ENCODE data around the gene PYGB.

PYGB gene

DNA sequence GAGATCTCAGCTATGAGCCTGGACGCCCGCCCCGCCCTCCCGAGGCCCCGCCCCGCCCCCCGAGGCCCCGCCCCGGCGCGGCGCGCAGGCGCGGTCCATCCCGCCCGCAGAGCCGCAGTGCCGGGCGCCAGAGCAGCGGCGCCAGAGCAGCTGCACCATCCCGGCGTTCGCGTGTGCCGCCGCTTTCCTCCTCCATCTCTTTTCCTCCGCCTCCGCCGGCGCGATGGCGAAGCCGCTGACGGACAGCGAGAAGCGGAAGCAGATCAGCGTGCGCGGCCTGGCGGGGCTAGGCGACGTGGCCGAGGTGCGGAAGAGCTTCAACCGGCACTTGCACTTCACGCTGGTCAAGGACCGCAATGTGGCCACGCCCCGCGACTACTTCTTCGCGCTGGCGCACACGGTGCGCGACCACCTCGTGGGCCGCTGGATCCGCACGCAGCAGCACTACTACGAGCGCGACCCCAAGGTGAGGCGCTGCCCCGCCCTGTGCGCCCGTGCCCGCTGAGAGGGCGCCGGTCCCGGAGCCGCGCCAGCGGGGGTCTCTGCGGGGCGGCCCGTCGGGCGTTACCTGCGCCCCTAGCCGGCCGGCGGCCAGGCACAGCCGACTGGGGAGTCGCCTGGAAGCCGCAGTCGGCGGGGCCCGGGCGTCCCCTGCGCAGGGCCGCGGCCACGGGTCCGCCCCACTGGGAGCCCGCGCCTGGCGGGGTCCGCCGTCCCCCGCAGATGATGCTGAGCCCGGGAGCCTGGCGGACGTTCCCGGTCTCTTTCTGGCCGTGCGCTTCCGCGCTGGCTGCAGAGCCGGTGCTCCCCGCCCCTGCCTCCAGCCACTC is at the start of gene PYGB:
TSS of gene PYGB (plus strand) at position 130 of the 830 bp plus-strand sequence. CDS start at position 224, 94 bp downstream.
- DNase-seq (ENCODE audit: low spot score): peak; percentile 99

DNA sequence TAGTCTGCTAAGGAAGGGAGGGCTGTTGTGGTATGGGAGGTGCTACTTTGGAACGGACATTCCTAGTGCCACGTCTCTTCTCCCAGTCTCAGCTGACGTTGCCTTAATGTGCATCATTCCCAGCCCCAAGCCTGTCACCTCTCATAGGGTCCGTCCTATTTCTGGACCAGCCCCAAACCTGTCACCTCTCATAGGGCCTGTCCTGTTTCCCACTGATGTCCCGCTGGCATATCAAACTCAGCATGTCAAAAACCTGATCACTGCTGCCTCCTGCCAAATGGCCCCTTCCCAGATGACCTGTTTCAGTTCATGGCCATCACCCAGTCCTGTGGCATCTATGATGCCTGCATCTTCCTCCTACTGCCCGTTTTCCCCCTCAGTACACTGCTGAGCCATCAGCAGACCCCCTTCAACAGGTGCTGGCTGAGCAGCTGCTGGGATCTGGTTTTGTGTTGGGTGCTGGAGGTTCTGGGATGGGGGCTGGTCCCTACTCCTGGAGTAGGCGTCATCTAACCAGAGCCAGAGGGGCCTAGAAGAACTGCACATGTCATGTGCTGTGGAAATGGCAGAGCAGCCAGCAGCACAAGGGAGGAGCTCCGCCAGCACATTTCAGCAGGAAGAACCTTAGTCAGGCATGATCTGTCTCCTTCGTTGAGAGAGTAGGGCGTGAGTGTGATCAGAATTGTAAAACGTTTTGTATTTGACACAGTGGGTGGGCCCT is 49.1 kb upstream of the PYGB start:
- no peak for DNase-seq (ENCODE audit: low spot score)

DNA sequence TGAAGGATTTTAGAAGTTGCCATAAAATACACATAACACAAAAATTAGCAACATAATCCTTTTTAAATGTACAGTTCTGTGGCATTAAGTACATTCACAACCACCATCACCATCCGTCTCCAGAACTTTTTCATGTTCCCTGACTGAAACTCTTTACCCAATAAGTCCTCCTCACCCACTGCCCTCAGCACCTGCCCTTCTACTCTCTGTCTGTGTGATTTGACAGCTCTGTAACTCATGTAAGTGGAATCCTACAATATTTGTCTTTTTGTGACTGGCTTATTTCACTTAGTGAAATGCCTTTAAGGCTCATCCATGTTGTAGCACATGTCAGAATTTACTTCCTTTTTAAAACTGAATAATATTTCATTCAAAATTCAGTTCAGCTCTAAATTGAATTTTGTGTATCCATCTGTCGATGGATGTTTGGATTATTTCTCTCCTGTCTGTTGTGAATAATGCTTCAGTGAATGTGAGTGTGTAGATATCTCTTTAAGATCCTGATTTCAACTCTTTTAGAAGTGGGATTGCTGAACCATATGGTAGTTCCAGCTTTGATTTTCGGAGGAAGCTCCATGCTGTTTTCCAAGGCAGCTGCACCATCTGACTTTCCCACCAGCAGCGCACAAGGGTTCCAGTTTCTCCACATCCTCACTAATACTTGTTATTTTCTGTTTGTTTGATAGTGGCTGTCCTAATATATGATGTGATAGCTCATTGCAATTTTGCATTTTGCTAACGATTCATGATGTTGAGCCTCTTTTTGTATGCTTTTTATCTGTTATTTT is 48.2 kb upstream of the PYGB start:
- no peak for DNase-seq (ENCODE audit: low spot score)

DNA sequence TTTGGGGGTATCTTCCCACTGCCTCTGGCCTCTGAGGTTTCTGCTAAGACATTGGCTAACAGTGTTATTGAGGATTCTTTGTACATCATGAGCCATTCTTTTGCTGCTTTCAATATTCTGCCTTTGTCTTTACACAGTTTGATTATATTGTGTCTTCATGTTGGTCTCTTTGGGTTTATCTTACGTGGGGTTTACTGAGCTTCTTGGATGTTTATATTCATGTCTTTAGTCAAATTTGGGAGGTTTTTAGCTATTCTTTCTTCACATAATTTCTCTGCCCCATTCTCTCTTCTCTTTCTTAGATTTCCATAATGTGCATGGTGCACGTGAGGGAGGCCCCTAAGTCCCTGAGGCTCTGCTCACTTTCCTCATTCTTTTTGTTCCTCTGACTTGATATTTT is 44.8 kb upstream of the PYGB start:
- DNase-seq (ENCODE audit: low spot score): no peak

DNA sequence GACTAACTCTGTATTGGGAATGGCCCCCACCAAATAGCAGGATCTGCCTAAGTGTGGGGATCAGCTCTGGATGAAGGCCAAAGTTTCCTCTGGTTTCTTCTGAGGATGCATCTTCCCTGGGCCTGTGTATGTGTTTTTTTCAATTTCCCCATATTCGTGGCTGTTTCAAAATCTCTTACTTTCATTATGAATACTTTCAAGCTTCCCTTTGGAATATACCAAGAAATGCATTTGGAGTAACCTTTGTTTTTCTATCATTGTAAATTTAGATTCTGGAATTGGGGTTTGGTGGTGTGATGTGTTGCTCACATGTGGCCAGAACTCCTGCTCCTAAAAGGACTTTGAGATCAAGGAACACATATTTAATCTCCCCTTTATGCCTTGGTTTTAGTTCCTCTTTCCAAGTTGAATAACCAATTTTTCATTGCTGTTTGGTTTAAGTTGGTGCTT is 44.0 kb upstream of the PYGB start:
- DNase-seq (ENCODE audit: low spot score): no peak

DNA sequence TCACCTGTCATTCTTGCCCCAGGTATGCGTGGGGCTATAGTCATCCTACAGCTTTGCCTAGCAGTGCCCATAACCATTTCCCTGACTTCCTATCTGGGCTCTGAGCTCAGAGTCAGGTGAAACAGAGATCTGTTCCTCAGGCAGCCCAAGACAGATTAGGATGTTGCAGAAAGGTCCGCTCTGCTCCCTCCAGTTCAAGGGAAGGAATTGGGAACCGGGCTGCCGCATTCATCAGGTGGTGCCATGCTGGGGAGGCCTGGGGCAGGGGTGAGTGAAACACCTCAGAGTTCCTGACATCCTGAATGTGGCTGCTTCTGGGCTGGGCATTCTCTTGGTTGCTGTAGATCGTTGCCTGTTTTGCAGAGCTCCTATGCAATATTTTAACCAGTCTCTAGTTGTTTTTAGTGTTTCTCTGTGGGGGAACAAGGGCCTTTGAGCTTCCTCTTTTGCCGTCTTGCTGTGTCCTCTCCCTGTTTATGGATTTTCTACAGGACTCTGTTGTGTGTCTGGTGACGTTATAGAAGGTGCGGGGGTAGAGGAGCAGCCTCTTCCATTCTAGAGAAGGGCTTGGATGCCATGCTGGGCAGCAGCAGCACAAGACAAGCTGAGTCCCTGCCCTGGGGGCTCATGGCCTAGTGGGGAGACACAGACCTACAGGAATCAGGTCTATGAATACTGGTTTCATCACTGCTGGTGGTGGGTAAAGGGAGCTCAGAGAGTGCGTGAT is 43.2 kb upstream of the PYGB start:
- DNase-seq (ENCODE audit: low spot score): no peak

DNA sequence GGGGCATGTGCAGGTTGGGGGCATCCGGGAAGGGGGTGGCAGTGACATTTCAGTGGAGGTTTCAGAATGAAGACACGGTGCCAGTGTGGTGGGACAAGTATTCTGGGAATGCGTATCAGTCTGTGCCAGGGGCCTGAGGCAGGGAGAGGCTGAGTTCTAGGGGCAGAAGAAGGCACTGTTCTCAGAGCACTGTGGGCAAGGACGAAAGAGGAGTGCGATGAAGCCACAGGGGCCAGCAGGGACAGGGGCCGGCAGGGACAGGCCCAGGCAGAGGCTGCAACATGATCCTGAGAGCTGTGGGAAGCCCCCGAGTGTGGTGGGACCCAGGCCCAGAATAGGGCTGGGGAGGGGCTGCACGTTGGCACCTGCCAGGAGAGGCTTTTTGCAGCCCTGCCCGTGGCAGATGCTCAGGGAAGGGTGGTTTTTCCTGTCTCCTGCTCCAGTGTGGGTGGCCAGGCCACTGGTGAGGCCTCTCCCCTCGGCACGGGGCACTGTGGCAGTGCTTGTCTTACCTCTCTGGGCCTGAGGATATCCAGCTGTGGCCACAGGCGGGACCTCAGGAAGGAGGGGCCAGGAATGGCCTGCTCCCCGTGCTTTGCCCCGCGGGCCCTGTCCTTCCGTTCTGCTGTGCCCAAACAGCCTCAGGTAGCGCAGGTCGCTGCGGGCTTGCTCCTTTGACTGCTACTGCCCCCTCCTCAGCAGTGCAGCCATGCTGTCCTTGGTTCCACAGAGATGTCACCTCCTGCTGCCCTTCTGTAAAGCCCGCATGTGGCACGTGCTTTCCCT is 42.4 kb upstream of the PYGB start:
- DNase-seq (ENCODE audit: low spot score): no peak

DNA sequence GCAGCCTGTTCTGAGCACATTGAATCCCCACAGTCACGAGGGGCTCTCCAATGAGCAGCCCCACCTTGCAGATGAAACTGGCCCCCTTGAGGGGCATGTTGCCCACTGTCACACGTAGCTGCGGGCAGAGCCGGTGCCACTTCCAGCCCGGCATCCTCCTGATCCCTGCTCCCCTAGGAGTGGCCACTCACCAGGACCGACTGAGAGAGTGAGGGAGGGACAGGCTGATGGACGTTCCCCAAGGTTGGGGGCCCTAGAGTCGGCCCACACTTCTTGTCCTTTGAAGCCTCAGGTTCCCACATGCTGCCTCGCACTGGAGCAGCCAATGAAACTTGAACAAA is 41.9 kb upstream of the PYGB start:
- DNase-seq (ENCODE audit: low spot score): no peak

DNA sequence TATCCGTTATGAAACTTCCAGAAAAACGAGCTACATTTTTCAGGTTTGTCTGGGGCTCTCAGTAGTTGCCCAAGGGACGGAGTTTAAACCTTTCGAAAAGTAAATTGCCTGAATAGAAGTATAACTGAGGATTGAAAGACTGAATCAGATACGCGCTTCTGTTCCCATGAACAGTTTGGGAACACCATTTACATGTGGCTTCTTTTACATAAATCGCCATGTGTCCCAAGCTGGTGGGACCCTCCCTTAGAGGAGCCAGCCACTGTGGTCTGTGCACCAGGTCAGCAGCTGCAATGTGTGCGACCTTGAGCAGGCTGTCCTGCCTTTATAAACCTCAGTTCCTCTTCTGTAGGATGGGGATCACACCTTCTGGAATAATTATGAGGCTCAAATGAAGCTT is 41.3 kb upstream of the PYGB start:
- DNase-seq (ENCODE audit: low spot score): no peak

DNA sequence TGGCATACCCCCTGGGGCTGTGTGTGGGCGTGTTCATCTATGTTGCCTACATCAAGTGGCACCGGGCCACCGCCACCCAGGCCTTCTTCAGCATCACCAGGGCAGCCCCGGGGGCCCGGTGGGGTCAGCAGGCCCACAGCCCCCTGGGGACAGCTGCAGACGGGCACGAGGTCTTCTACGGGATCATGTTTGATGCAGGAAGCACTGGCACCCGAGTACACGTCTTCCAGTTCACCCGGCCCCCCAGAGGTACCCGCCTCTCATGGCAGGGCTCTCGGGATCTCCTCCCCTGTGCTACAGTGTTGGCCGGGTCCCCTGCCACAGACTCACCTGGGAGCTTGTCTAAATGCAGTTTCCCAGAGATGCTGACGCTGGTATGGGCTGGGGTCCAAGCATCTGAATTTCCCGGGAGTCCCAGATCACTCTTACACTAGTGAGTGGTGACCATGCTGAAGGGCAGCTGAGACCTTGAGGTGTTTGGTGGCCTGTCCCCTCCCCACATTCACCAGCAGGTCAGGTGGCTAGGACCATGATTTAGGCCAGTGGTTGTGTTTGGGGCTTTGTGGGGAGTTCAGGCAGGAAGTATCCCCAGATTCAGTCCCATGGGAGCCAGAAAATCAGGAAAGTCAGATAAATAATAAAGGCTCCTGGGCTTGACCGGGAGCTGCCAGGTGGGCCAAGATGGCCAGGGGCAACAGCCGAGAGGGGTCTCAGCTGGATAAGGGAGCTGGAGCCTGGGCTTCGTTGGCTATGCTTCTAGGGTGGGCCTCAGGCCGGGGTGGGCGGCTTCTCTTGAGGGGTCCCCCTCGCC is 40.5 kb upstream of the PYGB start:
- no peak for DNase-seq (ENCODE audit: low spot score)

DNA sequence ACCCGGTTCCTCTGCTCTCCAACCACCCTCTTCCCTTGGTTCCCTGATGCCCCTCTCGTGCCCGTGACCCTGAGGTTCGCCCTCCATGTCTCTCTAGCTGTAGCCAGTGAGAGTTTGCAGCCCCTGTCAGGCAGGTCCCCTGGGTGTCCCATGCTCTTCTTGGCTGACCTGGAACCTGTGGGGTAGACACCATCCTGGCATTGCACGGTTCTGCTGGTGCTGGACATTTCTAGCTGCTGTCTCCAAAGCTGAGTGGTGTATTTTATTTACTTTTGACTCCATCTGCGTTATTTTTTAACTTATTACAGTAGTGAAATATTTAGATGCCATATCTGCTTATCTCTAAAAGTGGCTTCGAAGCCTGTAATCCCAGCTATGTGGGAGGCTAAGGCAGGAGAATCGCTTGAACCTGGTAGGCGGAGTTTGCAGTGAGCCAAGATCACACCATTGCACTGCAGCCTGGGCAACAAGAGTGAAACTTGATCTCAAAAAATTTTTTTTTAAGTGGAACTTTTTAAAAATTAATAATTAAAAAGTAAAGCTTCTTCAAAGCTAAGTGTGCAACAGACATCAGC is 39.8 kb upstream of the PYGB start:
- no peak for DNase-seq (ENCODE audit: low spot score)

DNA sequence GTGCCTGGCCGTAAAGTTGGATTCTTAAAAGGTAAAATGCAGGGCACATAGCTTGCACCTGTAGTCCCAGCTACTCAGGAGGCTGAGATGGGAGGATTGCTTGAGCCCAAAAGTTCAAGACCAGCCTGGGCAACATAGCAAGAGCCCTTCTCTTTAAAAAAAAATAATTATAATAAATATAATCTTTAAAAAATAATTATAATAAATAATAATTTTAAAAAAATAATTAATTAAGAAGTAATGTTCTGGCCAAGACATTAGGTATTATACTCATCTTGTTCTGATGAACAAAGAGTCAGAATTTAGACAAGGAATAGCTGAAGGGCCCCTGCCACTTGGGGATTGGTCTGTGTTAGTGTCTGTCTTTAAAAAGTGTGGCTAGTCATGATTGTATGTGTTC is 38.5 kb upstream of the PYGB start:
- DNase-seq (ENCODE audit: low spot score): no peak

DNA sequence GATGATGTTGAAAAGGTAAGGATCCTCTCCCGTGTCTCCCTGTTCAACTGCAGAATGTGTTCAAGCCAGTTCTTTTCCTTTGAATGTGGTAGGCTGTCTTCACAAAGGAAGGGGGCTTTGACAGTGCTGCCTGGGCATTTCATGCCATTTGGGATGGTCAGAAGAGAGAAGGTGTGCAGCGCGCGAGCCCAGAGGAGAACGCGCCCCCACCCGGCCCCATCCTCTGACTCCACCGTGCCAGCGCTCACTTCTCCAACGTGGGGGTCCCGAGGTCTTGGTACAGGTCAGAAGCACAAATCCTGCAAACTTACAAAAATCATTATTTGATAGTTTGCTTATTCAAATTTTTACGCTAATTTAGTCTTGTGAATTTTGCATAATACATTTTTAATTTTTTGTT is 38.0 kb upstream of the PYGB start:
- DNase-seq (ENCODE audit: low spot score): no peak

DNA sequence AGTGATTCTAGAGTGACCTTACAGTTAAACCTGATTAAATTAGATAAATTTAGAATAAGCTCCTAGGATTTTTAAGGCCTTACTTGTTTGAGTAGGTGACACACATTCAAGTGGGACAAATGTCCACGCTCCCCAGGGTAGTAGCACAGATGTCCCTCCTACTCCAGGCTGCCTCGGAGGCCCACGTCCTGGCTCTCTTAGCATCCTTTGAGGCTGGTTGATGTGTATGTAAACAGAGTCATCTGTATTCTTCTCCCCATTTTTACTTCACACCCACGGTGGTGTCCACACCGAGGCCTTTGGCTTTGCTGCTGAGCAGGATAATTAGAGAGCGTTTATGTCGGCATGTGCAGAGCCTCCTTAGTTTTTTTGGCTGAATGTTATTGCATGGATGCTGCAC is 36.6 kb upstream of the PYGB start:
- no peak for DNase-seq (ENCODE audit: low spot score)

DNA sequence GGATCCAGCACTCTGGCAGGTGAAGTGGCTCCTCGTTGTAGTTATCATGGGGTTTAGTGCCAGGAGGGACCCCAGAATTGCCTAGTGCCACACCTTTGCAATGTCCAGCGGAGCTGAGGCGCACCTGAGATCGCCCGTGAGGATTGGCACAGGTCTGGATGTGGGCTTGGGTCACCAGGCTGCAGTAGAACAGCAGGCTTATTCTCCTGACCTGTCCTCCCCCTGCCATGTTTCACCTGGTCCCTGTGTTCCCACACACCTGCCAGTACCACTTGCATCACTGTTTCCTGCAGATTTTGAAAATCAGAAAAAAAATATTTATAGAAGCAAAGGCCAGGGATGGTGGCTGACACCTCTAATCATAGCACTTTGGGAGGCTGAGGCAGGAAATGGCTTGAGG is 35.6 kb upstream of the PYGB start:
- DNase-seq (ENCODE audit: low spot score): no peak

DNA sequence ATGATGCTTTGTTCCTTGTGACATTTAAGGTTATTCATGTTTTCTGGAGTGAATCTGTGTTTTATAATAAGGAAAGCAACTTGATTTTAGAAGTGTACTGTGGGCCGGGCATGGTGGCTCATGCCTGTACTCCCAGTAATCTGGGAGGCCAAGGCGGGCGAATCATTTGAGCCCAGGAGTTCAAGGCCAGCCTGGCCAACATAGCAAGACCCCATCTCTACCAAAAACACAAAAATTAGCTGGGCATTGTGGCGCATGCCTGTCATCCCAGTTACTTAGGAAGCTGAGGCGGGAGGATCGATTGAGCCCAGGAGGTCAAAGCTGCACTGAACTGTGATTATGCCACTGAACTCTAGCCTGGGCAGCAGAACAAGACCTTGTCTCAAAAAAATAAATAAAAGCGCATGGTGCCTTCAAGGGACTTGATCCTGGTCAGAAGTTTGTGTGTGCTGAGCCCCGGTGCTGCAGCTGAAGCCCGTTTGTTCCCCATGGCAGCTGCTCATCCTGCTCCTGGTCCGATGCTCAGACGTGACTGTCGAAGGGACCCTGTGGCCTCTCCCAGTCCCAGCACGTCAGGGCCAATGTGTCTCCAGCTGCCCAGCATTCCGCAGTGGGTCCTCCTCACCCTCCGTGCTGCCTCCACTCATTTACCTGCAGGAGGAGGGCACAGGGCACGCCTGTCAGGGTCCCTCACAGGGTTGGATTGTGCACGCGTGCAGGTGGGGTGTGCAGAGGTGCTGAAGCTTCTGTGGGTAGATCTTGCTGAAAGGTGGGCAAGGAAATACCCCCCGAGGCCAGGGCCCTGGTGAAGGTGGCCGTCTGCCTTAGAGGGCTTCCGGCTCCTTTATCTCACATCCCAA is 34.1 kb upstream of the PYGB start:
- no peak for DNase-seq (ENCODE audit: low spot score)

DNA sequence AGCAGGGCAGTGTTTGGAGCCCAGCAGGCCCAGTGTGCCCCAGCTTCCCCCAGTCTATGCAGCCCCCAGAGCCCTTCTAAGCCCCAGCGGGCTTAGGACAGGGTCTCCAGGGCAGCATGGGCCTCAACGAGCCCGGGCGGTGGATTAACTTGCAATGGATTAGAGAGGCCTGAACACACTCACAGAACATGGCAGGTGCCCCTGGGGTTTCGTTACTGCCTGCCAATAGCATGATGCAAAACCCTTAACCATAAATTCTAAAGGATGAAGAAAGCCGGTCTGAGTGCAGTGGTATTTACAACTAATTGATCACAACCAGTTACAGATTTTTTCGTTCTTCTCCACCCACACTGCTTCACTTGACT is 33.5 kb upstream of the PYGB start:
- DNase-seq (ENCODE audit: low spot score): no peak

DNA sequence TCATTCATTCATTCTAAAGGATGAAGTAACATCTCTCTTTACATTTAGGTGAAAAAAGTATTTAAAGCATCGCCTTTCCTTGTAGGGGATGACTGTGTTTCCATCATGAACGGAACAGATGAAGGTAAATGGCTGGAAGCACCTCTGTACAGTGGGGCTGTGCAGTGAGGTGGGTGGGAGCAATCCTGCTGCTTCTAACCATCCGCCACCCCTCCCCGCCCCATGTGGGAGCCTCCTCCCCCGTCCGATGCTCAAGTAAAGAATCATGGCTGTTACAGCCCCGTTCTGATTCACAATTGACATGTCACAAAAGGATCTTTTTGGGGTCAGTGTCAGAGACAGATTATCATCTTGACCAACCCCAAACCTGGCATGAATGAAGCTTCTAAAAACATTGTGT is 33.1 kb upstream of the PYGB start:
- no peak for DNase-seq (ENCODE audit: low spot score)

DNA sequence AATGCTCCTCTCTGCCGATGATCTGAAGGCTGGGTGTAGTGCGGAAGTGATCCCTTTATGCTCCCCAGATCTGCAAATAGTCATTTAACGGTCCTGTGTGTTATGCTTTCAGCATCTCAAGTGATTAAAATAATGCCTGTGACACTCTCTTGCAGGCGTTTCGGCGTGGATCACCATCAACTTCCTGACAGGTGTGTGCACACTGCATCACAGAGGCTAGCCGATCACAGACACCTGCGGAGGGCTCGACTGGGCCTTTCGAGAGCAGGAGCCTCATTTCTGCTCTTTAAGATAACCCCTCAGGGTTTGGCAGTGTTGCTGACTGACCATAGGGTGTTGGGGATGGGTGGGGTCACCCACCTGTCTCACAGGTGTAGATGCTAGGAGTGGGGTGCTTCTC is 32.4 kb upstream of the PYGB start:
- no peak for DNase-seq (ENCODE audit: low spot score)
